GM21367 (cell line): ENCODE data around the gene FBXL16.
"Not testable (repeated sequence)": the region's sequence is repeated elsewhere in the genome, so short reads cannot be mapped to it uniquely, and the experiment has no call there.

ENCODE experiments used
- ATAC-seq: cut with Tn5 transposase; IDR thresholded peaks from one replicate; pipeline ENCODE4 v1.9.1; 2021; ENCODE audit not compliant: unreplicated experiment

Gene FBXL16

DNA sequence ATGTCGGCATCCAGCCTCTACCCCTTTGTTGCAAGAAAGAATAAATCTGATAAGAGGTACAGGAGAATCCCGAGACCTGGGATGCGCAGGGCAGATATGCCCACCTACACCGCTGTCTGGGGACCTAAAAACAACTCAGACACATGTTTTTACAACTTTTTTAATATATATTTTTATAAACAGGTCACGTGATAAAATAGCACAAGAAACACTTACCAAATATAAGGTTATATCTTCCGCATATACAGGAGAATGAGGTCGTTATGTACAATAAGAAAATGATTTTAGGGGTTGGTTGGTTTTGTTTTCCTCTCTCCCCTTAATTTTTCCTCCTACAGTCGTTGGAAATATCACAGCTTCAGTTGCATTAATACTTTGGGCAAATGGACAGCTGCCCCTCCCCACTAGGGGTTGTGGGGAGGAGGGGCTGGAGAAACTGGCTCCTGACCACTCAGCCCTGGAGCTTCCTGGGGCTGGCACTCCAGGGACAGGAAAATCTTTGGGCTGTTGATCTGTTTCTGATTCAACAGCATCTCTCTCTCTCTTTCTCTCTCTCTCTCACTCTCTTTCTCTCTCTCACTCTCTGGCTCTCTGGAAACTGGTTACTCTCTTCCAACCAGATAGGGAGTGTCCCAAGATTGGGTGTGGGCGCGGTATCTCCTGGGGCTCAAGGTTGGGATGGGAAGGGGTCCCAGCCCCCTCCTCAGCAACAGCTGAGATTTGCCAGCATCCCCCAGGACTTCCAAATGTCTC lies 13.1 kb downstream of the FBXL16 start:
- no peak for ATAC-seq

DNA sequence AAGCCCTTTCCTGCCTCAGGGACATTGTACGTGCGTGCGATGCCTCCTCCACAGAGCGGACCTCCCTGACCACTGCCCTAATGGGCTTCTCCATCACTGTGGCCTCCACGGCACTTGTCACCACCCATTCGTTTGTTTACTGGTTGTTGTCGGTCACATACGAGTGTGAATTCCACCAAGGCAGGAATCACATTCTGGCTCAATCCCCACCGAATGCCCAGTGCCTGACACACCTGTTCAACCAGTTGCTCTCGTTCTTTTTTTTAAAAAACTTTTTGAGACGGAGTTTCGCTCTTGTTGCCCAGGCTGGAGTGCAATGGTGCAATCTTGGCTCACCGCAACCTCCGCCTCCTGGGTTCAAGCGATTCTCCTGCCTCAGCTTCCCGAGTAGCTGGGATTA lies 14.4 kb downstream of the FBXL16 start:
- not testable (repeated sequence) for ATAC-seq

DNA sequence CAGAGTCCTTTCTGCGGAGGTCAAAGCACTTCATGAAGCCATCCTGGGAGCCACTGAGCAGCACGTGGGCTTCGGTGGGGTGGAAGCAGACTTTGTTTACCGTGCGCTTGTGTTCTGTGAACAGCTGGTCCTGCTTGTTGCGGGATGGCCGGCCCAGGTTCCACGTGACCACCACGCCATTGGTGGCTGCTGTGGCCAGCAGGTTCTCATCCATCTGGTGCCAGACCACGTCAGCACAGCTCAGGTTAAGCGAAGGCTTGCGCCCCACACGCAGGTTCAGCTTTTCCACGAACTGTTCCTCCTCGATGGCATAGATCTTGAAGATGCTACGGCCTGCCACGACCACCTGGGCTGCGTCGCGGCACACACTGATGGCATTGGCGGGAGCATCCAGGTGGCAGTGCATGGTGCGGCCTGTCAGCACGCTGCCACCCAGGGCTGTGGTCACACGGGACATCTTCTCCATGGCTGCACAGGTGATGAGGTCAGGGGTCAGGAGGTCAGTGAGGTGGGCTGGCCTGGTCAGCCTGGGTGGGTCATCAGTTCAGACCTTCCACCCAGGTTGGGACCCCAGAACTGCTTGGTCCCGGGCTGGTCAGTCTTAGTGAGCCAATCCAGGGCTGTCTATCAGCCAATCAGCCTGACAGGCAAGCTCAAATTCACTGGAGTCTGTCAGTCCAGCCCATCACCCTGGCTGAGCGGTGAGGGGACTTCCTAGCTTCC lies 16.3 kb downstream of the FBXL16 start:
- no peak for ATAC-seq

DNA sequence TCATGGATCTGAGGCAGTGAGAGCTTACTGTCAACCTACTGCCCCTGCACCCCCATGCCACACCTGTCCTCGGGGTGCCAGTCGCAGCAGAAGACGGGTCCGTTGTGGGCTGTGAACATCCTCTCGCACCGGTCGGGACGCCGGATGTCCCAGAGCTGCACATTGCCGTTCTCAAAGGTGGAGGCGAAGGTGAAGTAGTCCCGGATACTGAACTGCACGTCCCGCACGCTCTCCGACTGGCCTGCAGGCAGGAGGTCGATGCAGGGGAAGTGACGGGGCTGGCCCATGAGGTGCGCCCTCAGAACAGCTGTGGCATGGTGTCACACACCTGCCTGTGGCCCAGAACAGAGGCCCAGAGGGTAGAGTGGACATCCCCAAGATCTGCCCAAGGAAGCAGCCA lies 18.1 kb downstream of the FBXL16 start:
- ATAC-seq, result no peak

DNA sequence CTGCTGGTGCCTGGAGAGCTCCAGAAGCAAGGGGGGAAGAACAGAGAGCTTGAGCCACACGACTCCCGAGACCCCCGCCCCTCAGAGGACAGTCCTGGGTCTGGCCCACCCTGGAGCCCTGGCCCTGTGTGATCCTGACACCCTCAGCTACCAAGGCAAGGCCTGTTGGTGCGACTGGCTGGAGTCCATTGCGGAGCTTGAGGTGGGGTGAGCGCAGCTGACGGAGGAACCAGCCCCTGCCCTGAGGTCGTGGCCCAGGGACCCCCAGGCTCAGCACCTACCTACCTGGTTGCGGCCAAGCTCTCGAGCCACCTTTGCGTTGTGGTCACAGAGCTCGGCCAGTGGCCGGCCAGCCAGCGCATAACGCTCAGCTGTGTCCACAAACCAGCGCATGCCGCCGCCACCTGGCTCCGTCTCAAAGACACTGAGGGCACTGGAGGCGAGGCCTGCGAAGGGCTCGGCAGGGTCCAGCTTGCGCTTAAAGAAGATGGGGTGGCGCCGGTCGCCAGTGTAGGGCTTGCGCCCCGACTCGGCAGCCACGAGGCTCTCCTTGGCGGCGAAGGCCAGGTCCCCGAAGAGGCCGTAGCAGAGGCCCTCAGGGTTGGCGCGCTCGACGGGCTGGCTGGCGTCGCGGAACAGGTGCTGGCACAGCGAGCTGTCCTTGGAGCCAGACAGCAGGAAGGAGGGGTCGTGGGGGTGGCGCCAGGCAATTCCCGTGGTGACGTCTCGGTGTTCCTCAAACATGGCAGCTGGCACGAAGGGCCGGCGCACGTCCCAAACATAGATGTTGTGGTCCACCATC lies 18.9 kb downstream of the FBXL16 start:
- ATAC-seq, result no peak

DNA sequence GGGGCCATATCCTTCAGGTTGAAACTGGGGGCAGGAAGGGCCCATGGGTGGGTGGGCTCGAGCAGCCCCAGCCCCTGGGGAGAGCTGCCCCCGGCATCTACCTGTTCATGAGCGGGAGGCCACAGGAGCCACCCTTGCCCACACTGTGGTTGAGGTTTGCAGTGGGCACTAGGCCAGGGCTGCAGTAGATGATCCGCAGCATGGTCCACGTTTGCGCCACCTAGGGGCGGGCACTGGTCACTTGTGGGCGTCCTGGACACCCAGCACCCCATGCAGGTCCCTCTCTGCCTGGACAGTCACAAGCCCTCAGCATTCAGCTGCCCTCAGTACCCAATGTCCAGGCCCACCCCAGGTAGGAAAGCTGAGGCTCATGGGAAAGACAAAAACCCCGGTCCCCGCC lies 19.6 kb downstream of the FBXL16 start:
- no peak for ATAC-seq

DNA sequence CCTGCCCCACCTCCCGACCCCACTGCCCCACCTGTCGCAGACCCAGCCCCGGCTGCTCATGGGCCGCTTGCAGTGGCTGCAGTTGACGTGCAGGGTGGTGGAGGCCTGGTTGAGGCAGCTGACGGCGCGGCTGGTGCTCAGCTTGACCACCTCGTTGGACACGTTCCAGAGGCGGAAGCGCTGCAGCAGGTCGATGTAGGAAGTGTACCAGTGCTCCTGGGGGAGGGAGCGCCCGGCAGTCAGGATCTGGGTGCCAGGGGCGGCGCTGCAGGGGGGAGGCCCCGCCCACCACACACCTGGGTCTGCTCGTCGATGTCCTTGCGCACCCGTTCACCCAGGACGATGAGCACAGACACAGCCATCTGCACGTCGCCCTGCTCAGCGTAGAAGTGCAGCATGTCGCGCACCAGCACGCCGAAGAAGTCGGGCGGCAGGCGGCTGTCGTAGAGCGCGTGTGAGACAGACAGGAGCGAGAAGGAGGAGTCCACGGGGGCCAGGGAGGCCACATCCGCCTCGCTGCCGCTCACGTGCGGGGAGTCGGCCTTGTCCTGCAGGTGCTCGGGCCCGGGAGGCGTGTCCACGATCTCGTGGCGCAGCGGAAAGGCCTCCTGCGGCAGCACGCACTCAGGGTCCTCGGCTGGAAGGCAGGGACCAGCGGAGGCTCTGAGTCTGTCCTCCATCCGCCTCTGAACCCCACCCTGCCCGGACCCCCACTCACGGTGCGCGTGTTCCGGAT lies 20.5 kb downstream of the FBXL16 start:
- ATAC-seq, result no peak

DNA sequence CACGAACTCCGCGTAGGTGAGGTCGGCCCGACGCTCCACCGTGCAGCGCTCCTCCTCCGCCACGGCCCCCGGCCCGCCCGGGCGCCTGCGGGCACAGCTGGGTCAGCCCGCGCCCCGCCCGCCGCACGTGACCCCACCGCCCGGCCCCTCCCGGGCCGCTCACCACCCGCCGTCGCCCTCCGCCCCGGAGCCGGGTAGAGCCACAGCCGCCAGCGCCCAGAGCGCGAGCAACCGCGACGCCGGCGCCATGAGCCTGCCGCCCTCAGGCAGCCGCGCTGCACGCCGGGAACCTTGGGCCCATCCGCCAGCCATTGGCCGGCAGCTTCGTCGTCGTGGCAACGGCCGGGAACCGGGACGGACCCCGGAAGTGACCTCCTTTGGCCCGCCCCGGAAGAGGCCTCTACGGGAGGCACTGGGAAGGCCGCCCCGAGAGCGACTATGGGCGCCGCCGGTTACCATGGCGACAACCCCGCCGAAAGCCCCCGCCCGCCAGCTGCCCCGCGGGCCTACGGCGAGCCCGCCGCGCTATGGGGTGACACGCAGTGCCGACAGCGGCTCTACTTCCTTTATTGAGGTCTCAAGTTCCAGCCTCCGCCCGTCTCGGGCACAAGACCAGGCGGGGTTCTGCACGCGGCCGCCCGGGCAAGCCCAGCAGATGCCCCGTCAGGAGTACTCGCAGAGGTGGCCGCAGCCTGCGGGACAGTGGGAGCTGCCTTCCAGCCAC lies 21.4 kb downstream of the FBXL16 start, which contains the start of gene JMJD8:
Gene JMJD8 (minus strand): TSS at position 264 of the 724 bp plus-strand sequence. CDS start 15 bp downstream, at position 249.
- peak; percentile 56 for ATAC-seq

DNA sequence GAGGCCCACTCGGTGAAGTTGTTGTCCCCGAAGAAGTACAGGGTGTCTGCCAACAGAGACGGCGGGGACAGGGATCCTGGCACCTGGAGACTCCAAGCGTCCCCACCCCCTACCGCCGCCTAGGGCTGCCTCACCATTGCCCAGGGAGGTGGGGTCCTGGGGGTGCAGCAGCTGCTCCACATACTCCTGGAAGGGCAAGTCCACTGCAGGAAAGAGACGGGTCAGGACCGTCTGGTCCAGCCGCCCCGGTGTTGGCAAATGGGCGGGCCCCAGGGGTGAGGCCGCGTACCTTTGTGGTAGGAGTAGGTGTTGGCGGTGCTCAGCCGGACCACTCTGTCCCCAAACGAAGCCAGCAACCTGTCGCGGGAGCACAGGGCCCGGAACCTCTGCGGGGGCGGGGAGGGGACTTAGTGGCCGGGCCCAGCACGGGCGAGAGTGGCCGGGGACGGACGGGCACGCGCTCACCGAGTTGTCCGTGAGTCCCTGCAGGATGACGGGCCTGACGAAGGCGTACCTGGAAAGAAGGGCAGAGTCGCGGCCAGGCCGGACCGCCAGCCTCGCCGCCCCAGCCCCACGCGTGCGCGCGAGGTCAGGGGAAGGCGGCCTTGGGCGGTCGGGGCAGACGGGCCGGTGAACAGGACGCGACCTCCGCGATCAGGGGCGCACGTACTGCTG lies 22.1 kb downstream of the FBXL16 start:
- ATAC-seq, result no peak

DNA sequence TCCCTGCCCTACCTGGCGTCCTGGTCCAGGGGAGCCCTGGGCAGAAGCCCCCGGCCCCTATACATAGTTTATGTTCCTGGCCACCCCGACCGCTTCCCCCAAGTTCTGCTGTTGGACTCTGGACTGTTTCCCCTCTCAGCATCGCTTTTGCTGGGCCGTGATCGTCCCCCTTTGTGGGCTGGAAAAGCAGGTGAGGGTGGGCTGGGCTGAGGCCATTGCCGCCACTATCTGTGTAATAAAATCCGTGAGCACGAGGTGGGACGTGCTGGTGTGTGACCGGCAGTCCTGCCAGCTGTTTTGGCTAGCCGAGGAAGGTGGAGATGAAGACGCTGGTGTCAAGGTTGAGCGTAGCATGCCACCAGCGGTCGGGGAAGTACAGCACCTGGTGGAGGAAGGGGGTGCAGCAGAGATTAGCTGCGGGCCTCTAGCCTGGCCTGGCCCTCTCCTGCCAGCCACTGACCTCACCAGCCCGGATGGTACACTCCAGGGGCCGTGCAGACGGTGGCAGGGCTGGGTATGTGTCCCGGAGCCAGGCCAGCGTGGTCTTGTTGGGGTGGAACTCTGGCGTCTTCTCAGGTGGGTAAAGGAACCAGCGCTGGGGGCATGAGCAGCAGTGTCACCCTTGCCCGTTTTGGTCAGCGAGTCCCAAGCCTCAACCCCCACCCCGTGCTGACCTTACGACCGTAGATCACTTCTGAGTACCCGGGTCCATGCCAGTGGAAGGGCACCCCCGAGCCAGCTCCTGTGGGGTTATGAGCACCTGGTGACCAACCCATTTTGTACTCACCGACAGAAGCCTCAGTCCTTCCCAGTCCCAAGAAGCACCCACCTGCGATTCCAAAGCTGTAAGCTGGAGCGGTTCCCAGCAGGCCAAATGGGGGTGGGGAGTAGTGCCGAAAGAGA lies 22.9 kb downstream of the FBXL16 start:
- ATAC-seq, result no peak

DNA sequence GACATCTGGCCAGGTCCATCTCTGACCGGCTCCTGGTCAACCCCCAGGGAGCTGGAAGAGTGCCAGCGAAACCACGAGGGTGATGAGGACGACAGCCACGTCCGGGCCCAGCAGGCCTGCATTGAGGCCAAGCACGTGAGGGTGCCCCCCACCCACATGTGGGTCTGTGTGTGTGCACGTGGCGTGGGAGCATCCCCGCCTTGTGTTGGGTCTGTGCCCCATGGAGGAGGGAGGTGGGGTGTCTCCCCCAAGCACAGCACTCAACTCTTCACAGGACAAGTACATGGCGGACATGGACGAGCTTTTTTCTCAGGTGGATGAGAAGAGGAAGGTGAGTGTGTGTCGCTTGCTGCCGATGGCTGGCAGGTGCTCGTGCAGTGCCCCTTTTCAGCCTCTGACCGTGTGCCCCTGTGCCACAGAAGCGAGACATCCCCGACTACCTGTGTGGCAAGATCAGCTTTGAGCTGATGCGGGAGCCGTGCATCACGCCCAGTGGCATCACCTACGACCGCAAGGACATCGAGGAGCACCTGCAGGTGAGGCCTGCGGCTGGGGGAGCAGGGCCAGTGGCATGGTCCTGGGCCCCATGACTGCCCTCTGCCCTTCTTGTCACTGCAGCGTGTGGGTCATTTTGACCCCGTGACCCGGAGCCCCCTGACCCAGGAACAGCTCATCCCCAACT lies 23.7 kb downstream of the FBXL16 start:
- no peak for ATAC-seq

DNA sequence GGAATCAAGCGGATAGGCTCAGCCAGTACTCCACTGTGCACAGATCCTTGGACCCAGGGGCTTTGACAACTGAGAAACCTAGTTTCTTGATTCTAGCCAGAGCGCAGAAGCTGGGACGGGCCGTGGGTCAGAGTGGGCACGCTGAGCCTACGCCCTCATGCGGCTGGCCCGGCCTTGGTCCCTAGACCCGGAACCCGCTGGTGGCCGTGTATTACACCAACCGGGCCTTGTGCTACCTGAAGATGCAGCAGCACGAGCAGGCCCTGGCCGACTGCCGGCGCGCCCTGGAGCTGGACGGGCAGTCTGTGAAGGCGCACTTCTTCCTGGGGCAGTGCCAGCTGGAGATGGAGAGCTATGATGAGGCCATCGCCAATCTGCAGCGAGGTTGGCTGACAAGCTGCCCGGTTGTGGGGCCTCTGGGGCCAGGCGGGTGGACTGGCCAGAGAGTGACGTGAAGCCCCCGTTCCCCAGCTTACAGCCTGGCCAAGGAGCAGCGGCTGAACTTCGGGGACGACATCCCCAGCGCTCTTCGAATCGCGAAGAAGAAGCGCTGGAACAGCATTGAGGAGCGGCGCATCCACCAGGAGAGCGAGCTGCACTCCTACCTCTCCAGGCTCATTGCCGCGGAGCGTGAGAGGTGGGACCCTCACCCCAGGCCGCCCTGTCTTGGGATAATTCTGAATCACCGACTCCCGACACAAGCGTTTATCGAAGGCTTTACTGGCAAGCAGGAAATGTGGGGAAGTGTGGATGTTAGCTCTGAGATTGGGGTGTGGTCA lies 24.4 kb downstream of the FBXL16 start:
- ATAC-seq, result no peak

DNA sequence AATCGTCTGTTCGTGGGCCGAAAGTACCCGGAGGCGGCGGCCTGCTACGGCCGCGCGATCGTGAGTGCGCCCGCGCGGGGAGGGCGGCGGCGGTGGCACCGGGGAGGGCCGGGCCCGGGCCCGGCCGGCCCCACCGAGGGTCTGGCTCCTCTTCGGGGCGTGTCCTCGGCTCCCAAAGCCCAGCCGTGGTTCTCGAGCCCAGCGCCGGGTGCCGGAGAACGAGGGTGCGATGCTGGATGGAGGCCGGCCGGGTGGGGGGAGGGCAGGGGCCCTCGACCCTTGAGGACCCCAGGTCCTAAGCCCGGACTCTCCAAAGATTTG lies 25.0 kb downstream of the FBXL16 start:
- no peak for ATAC-seq

DNA sequence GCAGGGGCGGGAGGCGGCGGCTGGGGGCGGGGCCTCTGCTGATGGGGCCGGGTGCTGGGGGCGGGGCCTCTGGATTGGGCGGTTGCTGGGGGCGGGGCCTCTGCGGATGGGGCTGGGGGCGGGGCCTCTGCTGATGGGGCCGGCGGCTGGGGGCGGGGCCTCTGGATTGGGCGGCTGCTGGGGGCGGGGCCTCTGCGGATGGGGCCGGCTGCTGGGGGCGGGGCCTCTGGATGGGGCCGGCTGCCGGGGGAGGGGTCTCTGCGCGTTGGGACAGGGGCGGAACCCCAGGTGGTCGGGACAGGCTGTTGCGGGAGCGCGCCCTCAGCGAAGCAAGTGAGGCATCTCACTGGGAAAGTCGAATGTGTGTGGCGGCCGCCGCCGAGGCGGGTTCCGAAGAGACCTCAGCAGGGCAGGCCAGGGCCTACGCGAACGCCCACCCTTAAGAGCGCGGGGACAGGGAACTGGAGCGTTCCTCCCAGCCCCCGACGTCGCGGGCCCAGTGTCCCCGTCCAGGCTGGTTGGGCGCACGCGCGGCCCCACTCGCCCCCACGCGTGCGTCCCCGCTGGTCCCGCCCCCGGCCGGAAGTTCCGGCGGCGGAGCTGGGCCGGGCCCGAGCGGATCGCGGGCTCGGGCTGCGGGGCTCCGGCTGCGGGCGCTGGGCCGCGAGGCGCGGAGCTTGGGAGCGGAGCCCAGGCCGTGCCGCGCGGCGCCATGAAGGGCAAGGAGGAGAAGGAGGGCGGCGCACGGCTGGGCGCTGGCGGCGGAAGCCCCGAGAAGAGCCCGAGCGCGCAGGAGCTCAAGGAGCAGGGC lies 25.6 kb downstream of the FBXL16 start, which contains the start of gene STUB1:
Gene STUB1 (plus strand): TSS at position 597 of the 811 bp plus-strand sequence. CDS start 116 bp downstream, at position 713.
- no peak for ATAC-seq

DNA sequence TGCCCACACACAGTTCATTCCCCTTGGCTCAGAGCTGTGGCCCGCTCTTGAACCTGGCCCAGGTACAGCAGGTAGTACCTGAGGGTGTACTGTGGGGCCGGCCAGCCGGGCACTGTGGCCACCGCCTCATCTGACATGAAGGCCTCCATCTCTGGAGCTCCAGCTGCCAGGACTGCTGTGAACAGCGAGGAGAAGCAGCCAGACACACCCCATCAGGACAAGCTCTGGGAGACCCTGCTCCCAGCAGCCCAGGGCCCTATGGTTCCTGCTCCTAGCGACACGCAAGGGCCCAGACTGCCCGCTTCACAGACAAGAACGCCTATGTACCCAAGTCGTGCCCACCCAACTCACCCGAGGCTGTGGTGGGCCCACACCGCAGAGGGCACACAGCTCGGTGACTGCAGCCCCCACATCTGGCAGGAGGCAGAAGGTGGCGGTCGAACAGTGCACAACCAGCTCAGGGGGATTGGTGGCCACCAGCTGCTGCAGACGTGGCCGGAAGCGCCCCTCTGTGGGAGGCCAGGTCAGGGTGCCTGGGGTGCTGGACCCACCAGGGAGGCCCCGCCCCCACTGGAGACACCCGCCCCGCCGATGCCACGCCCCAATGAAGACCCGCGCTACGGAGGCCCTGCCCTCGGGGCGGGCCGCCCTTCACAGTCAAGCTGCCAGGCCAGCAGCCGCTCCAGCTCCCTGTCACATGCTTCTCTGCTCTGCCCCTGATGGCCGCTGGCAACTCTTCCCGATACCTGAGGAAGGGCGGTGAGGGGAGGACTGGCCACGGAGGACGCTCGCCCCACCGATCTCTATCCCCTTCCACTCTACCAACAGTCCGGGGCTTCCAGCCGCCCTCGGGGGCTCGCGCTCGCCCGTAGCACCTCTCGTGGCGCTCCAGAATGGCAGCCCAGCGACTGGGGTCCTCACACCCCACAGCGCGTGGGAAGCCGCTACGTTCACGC lies 26.5 kb downstream of the FBXL16 start:
- no peak for ATAC-seq
